H1 (cell line): ENCODE data around the gene USH1C. TPM values are rescaled to one million over a fixed set of nuclear protein-coding genes. Genes with fewer than 3 reads are reported as not detected.

ENCODE experiments used
- POLR2A ChIP-seq, 2 experiments: IDR thresholded peaks; 1 replicate in 1 of 2; 2 replicates in 1 of 2; pipeline ENCODE4 v1.6.1; 2011; ENCODE audit warnings: low read depth in 2 of 2, low read length in 2 of 2, mild to moderate bottlenecking in 2 of 2; ENCODE audit errors: control extremely low read depth in 1 of 2
- polyA plus RNA-seq, 7 experiments: library from polyadenylated mRNA; depleted of rRNA in 3 of 7; stranded (reverse) in 5 of 7; unstranded in 2 of 7; fragments of >200 nt in 5 of 7; fragments of 200-250 nt in 2 of 7; gene quantifications; 1 replicate in 5 of 7; 2 replicates in 1 of 7; 4 replicates in 1 of 7; pipeline versions ENCODE4 v1.2.1 to v1.2.3, GENCODE V29; 2011 to 2013; ENCODE audit warnings: missing spikeins in 2 of 7, mixed read lengths in 2 of 7
- total RNA-seq: library from RNA; stranded (reverse); fragmentation: NEBNext Ultra II Directional; extraction: Animal tissue kit (Norgen Biotek cat#: 25700); gene quantifications from 2 replicates; pipeline ENCODE4 v1.2.1, GENCODE V29; 2021
- TF ChIP-seq, protein P1 (sequence below): fragments of 300-600 bp; sonication (generic); IDR thresholded peaks from 2 replicates; pipeline ENCODE4 v1.7.1; 2012; ENCODE audit warnings: low read length, moderate library complexity, mild to moderate bottlenecking, inconsistent platforms; ENCODE audit not compliant: insufficient replicate concordance

USH1C gene
- total and polyA plus RNA-seq, 2 of the 8 experiments (the other 6 are each of a cell fraction or from before 2014, with no cell fraction given) = 1.3 to 1.6 TPM

DNA sequence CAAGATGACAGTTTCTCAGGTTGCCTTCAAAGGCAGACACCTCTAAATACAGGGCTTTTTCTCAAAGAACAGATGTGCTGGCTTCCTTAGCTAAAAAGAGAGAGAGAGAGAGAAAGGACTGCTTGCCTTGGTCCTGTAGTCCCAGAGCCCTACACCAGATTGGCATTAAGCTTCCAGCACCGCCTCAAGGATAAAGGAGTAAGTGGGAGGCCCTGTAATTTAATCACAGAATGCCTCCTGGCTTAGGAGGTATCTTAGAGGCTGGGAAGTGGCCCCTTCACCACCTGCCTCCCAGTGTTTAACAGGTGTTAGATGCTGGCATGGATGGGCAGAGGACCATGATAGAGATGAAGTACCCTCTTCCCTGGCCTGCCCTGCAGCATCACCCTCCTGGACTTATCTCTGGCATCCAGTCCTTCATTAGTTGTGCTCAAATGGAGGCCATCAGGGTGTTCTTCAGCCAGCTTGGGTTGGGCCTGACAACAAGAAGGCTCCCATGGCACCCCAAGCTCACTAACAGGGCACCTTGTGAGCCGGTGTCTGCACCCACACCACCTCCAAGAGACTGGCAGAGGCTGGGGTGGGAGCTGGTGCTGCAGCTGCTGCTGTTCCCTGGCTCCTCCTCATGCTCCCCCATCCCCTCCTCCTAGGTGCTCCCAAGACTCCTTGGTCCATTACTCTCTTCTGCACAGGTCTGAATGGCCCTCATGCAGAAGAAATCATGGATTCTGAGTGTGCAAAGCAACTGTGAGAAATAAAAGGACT lies 100.1 kb downstream of the USH1C start (continued):
- TF ChIP-seq, protein P1, sequence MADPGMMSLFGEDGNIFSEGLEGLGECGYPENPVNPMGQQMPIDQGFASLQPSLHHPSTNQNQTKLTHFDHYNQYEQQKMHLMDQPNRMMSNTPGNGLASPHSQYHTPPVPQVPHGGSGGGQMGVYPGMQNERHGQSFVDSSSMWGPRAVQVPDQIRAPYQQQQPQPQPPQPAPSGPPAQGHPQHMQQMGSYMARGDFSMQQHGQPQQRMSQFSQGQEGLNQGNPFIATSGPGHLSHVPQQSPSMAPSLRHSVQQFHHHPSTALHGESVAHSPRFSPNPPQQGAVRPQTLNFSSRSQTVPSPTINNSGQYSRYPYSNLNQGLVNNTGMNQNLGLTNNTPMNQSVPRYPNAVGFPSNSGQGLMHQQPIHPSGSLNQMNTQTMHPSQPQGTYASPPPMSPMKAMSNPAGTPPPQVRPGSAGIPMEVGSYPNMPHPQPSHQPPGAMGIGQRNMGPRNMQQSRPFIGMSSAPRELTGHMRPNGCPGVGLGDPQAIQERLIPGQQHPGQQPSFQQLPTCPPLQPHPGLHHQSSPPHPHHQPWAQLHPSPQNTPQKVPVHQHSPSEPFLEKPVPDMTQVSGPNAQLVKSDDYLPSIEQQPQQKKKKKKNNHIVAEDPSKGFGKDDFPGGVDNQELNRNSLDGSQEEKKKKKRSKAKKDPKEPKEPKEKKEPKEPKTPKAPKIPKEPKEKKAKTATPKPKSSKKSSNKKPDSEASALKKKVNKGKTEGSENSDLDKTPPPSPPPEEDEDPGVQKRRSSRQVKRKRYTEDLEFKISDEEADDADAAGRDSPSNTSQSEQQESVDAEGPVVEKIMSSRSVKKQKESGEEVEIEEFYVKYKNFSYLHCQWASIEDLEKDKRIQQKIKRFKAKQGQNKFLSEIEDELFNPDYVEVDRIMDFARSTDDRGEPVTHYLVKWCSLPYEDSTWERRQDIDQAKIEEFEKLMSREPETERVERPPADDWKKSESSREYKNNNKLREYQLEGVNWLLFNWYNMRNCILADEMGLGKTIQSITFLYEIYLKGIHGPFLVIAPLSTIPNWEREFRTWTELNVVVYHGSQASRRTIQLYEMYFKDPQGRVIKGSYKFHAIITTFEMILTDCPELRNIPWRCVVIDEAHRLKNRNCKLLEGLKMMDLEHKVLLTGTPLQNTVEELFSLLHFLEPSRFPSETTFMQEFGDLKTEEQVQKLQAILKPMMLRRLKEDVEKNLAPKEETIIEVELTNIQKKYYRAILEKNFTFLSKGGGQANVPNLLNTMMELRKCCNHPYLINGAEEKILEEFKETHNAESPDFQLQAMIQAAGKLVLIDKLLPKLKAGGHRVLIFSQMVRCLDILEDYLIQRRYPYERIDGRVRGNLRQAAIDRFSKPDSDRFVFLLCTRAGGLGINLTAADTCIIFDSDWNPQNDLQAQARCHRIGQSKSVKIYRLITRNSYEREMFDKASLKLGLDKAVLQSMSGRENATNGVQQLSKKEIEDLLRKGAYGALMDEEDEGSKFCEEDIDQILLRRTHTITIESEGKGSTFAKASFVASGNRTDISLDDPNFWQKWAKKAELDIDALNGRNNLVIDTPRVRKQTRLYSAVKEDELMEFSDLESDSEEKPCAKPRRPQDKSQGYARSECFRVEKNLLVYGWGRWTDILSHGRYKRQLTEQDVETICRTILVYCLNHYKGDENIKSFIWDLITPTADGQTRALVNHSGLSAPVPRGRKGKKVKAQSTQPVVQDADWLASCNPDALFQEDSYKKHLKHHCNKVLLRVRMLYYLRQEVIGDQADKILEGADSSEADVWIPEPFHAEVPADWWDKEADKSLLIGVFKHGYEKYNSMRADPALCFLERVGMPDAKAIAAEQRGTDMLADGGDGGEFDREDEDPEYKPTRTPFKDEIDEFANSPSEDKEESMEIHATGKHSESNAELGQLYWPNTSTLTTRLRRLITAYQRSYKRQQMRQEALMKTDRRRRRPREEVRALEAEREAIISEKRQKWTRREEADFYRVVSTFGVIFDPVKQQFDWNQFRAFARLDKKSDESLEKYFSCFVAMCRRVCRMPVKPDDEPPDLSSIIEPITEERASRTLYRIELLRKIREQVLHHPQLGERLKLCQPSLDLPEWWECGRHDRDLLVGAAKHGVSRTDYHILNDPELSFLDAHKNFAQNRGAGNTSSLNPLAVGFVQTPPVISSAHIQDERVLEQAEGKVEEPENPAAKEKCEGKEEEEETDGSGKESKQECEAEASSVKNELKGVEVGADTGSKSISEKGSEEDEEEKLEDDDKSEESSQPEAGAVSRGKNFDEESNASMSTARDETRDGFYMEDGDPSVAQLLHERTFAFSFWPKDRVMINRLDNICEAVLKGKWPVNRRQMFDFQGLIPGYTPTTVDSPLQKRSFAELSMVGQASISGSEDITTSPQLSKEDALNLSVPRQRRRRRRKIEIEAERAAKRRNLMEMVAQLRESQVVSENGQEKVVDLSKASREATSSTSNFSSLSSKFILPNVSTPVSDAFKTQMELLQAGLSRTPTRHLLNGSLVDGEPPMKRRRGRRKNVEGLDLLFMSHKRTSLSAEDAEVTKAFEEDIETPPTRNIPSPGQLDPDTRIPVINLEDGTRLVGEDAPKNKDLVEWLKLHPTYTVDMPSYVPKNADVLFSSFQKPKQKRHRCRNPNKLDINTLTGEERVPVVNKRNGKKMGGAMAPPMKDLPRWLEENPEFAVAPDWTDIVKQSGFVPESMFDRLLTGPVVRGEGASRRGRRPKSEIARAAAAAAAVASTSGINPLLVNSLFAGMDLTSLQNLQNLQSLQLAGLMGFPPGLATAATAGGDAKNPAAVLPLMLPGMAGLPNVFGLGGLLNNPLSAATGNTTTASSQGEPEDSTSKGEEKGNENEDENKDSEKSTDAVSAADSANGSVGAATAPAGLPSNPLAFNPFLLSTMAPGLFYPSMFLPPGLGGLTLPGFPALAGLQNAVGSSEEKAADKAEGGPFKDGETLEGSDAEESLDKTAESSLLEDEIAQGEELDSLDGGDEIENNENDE = no peak
- TF ChIP-seq POLR2A (IDR thresholded peaks at IDR 0.05; ENCODE audit: control extremely low read depth in 1 of 2, low read depth in 2 of 2, low read length in 2 of 2) = no peak
